ENCODE data around the gene NDOR1.

The NDOR1 gene

DNA sequence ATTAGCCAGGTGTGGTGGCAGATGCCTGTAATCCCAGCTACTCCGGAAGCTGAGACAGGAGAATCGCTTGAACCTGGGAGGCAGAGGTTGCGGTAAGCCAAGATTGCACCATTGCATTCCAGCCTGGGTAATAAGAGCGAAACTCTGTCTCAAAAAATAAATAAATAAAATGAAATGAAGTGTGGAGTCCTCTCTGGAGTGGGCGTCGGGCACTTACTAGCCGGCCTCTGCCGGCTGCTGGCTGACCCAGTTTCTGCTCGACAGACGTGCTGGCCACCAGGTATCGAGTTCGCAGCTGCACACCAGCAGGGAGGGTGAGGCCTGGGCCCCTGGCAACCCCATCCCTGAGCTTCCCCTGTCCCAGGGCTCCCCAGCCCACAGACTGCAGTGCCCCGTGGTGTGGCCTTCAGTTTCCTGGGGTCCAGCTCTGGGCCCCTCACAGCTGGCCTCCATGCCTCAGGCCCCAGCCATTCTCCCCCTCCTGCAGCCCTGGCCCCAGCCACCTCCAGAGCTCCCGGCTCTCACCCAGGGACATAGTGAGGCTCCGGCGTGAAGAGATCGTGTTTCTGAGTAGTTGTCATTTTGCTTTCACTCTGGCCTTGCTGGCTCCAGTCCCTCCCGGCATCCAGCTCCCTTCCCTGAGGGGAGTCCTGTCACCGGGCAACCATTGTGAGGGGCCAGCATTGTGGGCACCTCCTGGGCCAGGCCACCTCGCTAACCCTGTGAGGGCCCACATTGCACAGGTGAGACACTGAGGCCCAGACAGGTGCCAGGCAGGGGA, 41.8 kb downstream of the NDOR1 start:
- H3K36me3 ChIP-seq (ENCODE audit: control insufficient read depth in 4 of 4, insufficient read depth in 4 of 4, low read length in 3 of 4): peaks cover 0 to 18% (median 12%) of the 10 kb centered on the region in 4 experiments
- no peak overlapping the region for H3K27ac ChIP-seq (ENCODE audit: insufficient read depth in 1 of 2, low read depth in 1 of 2, low read length in 2 of 2, poor library complexity in 1 of 2, severe bottlenecking in 2 of 2)
- no peaks in the 10 kb centered on the region for H3K9me3 ChIP-seq (ENCODE audit: control extremely low read depth in 1 of 5, control insufficient read depth in 4 of 5, insufficient read depth in 2 of 5, low read depth in 1 of 5, low read length in 4 of 5)
- peaks cover under 1 to 22% (median 12%) of the 10 kb centered on the region in 4 experiments for H3K4me1 ChIP-seq (ENCODE audit: control extremely low read depth in 1 of 4, control insufficient read depth in 4 of 4, insufficient read depth in 4 of 4, low read length in 3 of 4)
- WGBS (ENCODE audit: insufficient coverage): 95% methylated on average over 18 of the region's 20 CpGs
- ChIA-PET CTCF (interaction anchor here (0.5 to 1.3 kb wide), 3 partner anchors 10 to 58 kb away, joined by 3 to 5 read pairs (median 3); no protein-coding TSS in a partner anchor), POLR2A (interaction anchor here (0.6 kb wide), 1 partner anchor 14 kb away, joined by 4 read pairs; no protein-coding TSS in a partner anchor)
- H3K27me3 ChIP-seq (replicated peaks in 2 of 5; ENCODE audit: control insufficient read depth in 4 of 5, insufficient read depth in 5 of 5, low read length in 4 of 5): no peaks in the 10 kb centered on the region
- no peak for DNase-seq
- H3K4me3 ChIP-seq (ENCODE audit: control insufficient read depth in 1 of 7, extremely low read depth in 1 of 7, insufficient read depth in 4 of 7, low read depth in 2 of 7, low read length in 6 of 7): no peak overlapping the region

DNA sequence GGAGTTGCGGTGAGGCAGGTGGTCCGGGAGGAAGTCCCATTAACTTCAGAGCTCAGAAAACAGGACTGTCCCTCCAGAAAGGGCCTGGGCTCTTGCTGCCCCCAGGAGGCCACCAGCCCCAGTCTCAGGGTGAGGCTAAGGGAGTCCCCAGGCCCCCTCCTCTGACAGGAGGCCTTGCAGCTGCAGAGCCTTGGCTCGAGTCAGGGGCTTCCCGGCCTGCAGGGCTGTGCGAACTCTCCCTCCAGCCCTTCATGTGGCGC, 42.3 kb downstream of the NDOR1 start:
- H3K36me3 ChIP-seq (ENCODE audit: control insufficient read depth in 4 of 4, insufficient read depth in 4 of 4, low read length in 3 of 4): peaks cover 0 to 13% (median 6%) of the 10 kb centered on the region in 4 experiments
- no CpG with 5 or more reads among the region's 6 CpGs for WGBS (ENCODE audit: insufficient coverage)
- H3K27ac ChIP-seq (ENCODE audit: insufficient read depth in 1 of 2, low read depth in 1 of 2, low read length in 2 of 2, poor library complexity in 1 of 2, severe bottlenecking in 2 of 2): no peak overlapping the region
- POLR2A ChIA-PET: interaction anchor here (0.7 kb wide), 1 partner anchor 25 kb away, joined by 3 read pairs; no protein-coding TSS in a partner anchor
- no peaks in the 10 kb centered on the region for H3K9me3 ChIP-seq (ENCODE audit: control extremely low read depth in 1 of 5, control insufficient read depth in 4 of 5, insufficient read depth in 2 of 5, low read depth in 1 of 5, low read length in 4 of 5)
- no peak for DNase-seq
- CTCF ChIA-PET: interaction anchor here (0.8 to 1.3 kb wide), 2 partner anchors 11 to 59 kb away, joined by 3 to 5 read pairs; no protein-coding TSS in a partner anchor
- peaks cover 0 to 17% (median 8%) of the 10 kb centered on the region in 4 experiments for H3K4me1 ChIP-seq (ENCODE audit: control extremely low read depth in 1 of 4, control insufficient read depth in 4 of 4, insufficient read depth in 4 of 4, low read length in 3 of 4)
- H3K27me3 ChIP-seq (replicated peaks in 2 of 5; ENCODE audit: control insufficient read depth in 4 of 5, insufficient read depth in 5 of 5, low read length in 4 of 5): no peaks in the 10 kb centered on the region
- no peak overlapping the region for H3K4me3 ChIP-seq (ENCODE audit: control insufficient read depth in 1 of 7, extremely low read depth in 1 of 7, insufficient read depth in 4 of 7, low read depth in 2 of 7, low read length in 6 of 7)

DNA sequence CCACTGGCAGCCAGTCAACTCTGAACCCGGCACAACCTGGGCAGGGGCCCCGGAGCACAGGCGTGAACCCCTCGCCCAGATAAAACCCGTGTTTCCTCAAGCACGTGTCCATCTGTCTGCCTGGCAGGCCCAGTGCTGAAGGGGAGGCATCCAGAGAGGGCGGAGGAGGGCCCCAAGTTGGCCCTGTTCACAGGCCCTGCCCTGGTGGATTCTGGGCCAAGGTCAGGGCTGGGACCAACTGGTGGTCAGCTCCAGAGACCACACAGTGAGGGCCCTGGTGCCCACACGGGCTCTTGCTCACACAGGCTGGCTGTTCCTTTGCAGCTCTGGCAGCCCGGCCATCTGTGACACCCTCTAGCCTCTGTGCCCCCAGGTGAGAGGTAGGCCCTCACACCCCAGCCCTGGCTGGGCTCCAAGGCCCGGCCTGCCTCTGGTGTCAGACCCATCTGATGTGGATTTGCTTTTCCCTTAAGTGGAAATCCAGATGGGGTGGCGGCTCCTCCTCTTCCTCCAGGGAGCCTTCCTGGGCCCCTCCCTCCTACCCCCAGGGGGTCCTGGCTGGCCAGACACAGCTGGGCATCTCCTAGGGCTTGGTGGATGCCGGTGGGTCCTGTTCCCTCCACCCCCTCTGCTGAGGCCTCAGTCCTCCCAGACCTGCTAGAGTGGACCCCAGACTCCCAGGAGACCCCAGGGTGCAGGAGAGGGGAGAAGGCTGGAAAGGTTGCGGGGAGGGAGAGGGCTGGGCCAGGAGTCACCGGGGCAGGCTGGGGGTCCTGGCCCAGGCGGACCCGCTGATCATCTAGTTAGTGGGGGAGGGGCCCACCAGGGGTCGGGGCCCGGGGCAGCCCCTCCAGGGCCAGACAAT, 45.1 kb downstream of the NDOR1 start:
- Histone ChIP-seq H3K36me3 (ENCODE audit: control insufficient read depth in 4 of 4, insufficient read depth in 4 of 4, low read length in 3 of 4) (no peaks in the 10 kb centered on the region), H3K27ac (ENCODE audit: insufficient read depth in 1 of 2, low read depth in 1 of 2, low read length in 2 of 2, poor library complexity in 1 of 2, severe bottlenecking in 2 of 2) (no peak overlapping the region), H3K4me3 (ENCODE audit: control insufficient read depth in 1 of 7, extremely low read depth in 1 of 7, insufficient read depth in 4 of 7, low read depth in 2 of 7, low read length in 6 of 7) (no peak overlapping the region), H3K4me1 (ENCODE audit: control extremely low read depth in 1 of 4, control insufficient read depth in 4 of 4, insufficient read depth in 4 of 4, low read length in 3 of 4) (peaks cover 0 to 12% (median 11%) of the 10 kb centered on the region in 4 experiments), H3K27me3 (replicated peaks in 2 of 5; ENCODE audit: control insufficient read depth in 4 of 5, insufficient read depth in 5 of 5, low read length in 4 of 5) (no peaks in the 10 kb centered on the region), H3K9me3 (ENCODE audit: control extremely low read depth in 1 of 5, control insufficient read depth in 4 of 5, insufficient read depth in 2 of 5, low read depth in 1 of 5, low read length in 4 of 5) (no peaks in the 10 kb centered on the region)
- WGBS (ENCODE audit: insufficient coverage): 94% methylated on average over 17 of the region's 18 CpGs
- ChIA-PET POLR2A (no interaction called here), CTCF (interaction anchor here (0.7 to 0.9 kb wide), 2 partner anchors 10 to 14 kb away, joined by 3 to 5 read pairs; partner anchors contain the start of gene TUBB4B)
- DNase-seq: no peak

DNA sequence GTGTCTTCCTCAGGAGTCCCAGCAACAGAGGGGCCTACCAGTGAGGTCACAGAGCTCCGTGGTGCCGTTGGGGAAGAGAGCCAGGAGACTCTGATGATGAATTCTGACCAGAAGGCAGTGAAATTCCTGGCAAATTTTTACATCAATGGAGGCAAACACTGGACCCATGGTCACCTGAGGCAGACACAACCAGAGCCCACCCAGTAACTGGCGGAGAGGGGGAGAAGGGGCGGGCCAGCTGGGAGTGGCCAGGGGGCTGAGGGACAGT, 45.6 kb downstream of the NDOR1 start, which contains the start of gene STPG3:
STPG3 (plus strand) TSS at position 93 of the 268 bp plus-strand sequence; CDS start at position 94, 1 bp downstream.
- H3K9me3 ChIP-seq (ENCODE audit: control extremely low read depth in 1 of 5, control insufficient read depth in 4 of 5, insufficient read depth in 2 of 5, low read depth in 1 of 5, low read length in 4 of 5): no peaks in the 10 kb centered on the region
- H3K27me3 ChIP-seq (replicated peaks in 2 of 5; ENCODE audit: control insufficient read depth in 4 of 5, insufficient read depth in 5 of 5, low read length in 4 of 5): no peaks in the 10 kb centered on the region
- no peak within 1 kb of the TSS for H3K4me3 ChIP-seq (ENCODE audit: control insufficient read depth in 1 of 7, extremely low read depth in 1 of 7, insufficient read depth in 4 of 7, low read depth in 2 of 7, low read length in 6 of 7)
- 97% methylated on average over 3 of the region's 4 CpGs for WGBS (ENCODE audit: insufficient coverage)
- no peak for DNase-seq
- H3K36me3 ChIP-seq (ENCODE audit: control insufficient read depth in 4 of 4, insufficient read depth in 4 of 4, low read length in 3 of 4): peaks cover 0 to under 1% (median 0%) of the 10 kb centered on the region in 4 experiments
- H3K4me1 ChIP-seq (ENCODE audit: control extremely low read depth in 1 of 4, control insufficient read depth in 4 of 4, insufficient read depth in 4 of 4, low read length in 3 of 4): peaks cover 0 to 16% (median 16%) of the 10 kb centered on the region in 4 experiments
- CTCF ChIA-PET: no interaction called here
- H3K27ac ChIP-seq (ENCODE audit: insufficient read depth in 1 of 2, low read depth in 1 of 2, low read length in 2 of 2, poor library complexity in 1 of 2, severe bottlenecking in 2 of 2): no peak within 1 kb of the TSS
- POLR2A ChIA-PET: no interaction called here

DNA sequence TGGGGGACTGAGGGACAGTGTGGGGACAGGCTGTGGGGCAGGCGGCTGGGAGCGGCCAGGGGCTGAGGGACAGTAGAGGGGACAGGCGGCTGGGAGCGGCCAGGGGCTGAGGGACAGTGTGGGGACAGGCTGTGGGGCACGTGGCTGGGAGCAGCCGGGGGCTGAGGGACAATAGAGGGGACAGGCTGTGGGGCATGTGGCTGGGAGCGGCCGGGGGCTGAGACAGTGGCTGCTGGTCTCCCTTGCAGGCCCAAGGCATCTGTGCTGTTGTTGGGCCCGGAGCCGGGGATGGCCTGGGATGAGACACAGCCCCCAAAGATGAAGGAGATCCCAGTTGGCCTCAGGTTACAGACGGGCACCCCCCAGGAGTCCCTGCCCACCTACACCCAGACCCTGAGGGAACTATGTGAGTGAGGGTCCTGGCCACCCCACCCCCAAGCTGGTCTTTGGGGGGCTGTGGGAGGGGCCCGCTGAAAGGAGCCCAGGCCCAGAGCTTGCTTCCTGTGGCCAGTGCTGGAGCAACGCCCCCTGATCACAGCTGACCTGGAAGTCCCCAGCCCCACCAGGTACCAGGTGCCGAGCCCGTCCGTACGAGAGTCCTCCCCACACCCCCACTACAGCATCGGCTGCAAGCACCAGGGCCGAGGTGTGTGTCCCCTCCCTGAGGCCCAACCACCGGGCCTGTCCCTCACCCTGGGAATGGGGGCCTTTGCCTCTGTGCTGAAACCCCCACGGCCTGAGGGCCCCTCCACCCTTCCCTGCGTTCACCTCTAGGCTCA, 46.2 kb downstream of the NDOR1 start:
- CTCF ChIA-PET: no interaction called here
- Histone ChIP-seq H3K4me1 (ENCODE audit: control extremely low read depth in 1 of 4, control insufficient read depth in 4 of 4, insufficient read depth in 4 of 4, low read length in 3 of 4) (peaks cover 0 to 22% (median 22%) of the 10 kb centered on the region in 4 experiments), H3K27ac (ENCODE audit: insufficient read depth in 1 of 2, low read depth in 1 of 2, low read length in 2 of 2, poor library complexity in 1 of 2, severe bottlenecking in 2 of 2) (no peak overlapping the region), H3K4me3 (ENCODE audit: control insufficient read depth in 1 of 7, extremely low read depth in 1 of 7, insufficient read depth in 4 of 7, low read depth in 2 of 7, low read length in 6 of 7) (no peak overlapping the region), H3K9me3 (ENCODE audit: control extremely low read depth in 1 of 5, control insufficient read depth in 4 of 5, insufficient read depth in 2 of 5, low read depth in 1 of 5, low read length in 4 of 5) (no peaks in the 10 kb centered on the region), H3K27me3 (replicated peaks in 2 of 5; ENCODE audit: control insufficient read depth in 4 of 5, insufficient read depth in 5 of 5, low read length in 4 of 5) (no peaks in the 10 kb centered on the region), H3K36me3 (ENCODE audit: control insufficient read depth in 4 of 4, insufficient read depth in 4 of 4, low read length in 3 of 4) (peaks cover 0 to 6% (median 1%) of the 10 kb centered on the region in 4 experiments)
- no peak for DNase-seq
- POLR2A ChIA-PET: interaction anchor here (0.8 to 1.7 kb wide), 2 partner anchors 11 to 77 kb away, joined by 3 to 4 read pairs; partner anchors contain the start of gene TUBB4B
- WGBS (ENCODE audit: insufficient coverage): 97% methylated on average over 18 of the region's 22 CpGs

DNA sequence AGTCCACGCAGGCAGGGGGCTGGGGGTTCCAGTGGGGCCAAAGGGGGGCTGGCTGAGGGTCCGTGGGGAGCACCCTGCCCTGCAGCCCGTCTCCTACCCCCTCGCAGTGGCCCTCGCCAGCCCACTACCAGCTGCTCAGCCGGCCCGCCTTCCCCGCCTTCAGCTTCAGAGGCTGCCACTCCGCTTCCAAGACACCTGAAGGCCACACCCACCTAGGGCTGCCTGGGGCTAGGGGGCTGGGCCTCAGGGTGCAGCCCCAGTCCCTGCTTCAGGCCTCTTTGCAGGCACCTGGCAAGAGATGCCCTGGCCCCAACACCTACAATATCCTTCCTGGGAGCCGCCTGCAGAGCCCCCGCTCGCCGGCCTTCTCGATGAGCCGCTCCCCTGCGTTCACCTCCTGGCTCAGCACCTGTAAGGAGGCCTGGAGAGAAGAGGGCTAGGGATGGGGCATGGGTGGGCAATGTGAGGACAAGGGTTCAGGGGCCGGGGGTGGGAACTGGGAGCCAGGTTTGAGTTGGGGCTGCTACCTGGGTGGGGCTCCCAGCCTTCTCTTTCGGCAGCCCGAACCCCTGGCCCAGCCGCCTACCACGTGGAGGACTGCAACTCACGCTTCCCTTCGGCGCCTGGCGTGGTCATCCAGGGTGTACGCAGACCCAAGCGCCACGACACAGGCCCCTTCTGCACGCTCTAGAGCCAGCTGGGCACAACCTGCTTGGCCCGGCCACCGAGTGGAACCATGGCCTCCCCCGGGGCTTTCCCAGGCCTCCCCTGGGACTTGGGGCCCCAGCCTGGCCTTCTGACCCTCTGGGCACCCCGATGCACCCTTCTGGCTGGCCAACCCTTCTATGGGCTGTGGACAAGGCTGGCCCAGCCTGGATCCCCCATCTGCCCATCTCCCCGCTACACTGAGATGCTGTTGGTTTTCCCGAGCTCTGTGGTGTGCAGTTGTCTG, 47.3 kb downstream of the NDOR1 start:
- H3K9me3 ChIP-seq (ENCODE audit: control extremely low read depth in 1 of 5, control insufficient read depth in 4 of 5, insufficient read depth in 2 of 5, low read depth in 1 of 5, low read length in 4 of 5): no peaks in the 10 kb centered on the region
- H3K27ac ChIP-seq (ENCODE audit: insufficient read depth in 1 of 2, low read depth in 1 of 2, low read length in 2 of 2, poor library complexity in 1 of 2, severe bottlenecking in 2 of 2): no peak overlapping the region
- peaks cover 0 to 27% (median 25%) of the 10 kb centered on the region in 4 experiments for H3K4me1 ChIP-seq (ENCODE audit: control extremely low read depth in 1 of 4, control insufficient read depth in 4 of 4, insufficient read depth in 4 of 4, low read length in 3 of 4)
- ChIA-PET POLR2A (interaction anchor here (0.8 to 2.5 kb wide), 3 partner anchors 8 to 79 kb away, joined by 3 to 8 read pairs (median 4); partner anchors contain the start of gene TUBB4B), CTCF (interaction anchor here (1.0 to 2.5 kb wide), 3 partner anchors 8 to 10 kb away, joined by 3 to 10 read pairs (median 8); no protein-coding TSS in a partner anchor)
- WGBS (ENCODE audit: insufficient coverage): 91% methylated on average over 27 of the region's 35 CpGs
- no peaks in the 10 kb centered on the region for H3K27me3 ChIP-seq (replicated peaks in 2 of 5; ENCODE audit: control insufficient read depth in 4 of 5, insufficient read depth in 5 of 5, low read length in 4 of 5)
- H3K36me3 ChIP-seq (ENCODE audit: control insufficient read depth in 4 of 4, insufficient read depth in 4 of 4, low read length in 3 of 4): peaks cover 0 to 10% (median 4%) of the 10 kb centered on the region in 4 experiments
- no peak for DNase-seq
- no peak overlapping the region for H3K4me3 ChIP-seq (ENCODE audit: control insufficient read depth in 1 of 7, extremely low read depth in 1 of 7, insufficient read depth in 4 of 7, low read depth in 2 of 7, low read length in 6 of 7)

Measured in common myeloid progenitor, CD34-positive (primary cell).